ENCODE results near the gene UNK. TPM values are rescaled to one million over a fixed set of nuclear protein-coding genes. Genes with fewer than 3 reads are reported as not detected.
"Not testable (repeated sequence)": the region's sequence is repeated elsewhere in the genome, so short reads cannot be mapped to it uniquely, and the experiment has no call there.

The UNK gene
- total and polyA plus RNA-seq, 9 of the 15 experiments (the other 6 are each of a cell fraction or from before 2014, with no cell fraction given) = 12.8 to 38.6 (median 24.8) TPM

GRCh38 chr17:75865404-75866188, 81.0 kb downstream of the UNK start:
- CTCF ChIA-PET (ENCODE audit: low intra/inter-chr PET ratio); BruUV-seq (replicated peaks); H3K36me3 ChIP-seq (ENCODE audit: control insufficient read depth, insufficient read depth, low read length); H3K9me3 ChIP-seq (replicated peaks; ENCODE audit: control insufficient read depth, insufficient read depth, low read depth, low read length); H3K79me2 ChIP-seq (ENCODE audit: control insufficient read depth, insufficient read depth, low read length); H3K27me3 ChIP-seq (ENCODE audit: control insufficient read depth in 2 of 2, insufficient read depth in 2 of 2, low read length in 2 of 2); FAIRE-seq; in situ Hi-C loops (cut with MboI); intact Hi-C loops (cut with micrococcal nuclease); H3K9me1 ChIP-seq (ENCODE audit: control insufficient read depth, insufficient read depth, low read length); H3K4me3 ChIP-seq; H4K20me1 ChIP-seq (replicated peaks; ENCODE audit: control insufficient read depth, insufficient read depth, low read length): not testable (repeated sequence)
- H2AFZ ChIP-seq (ENCODE audit: low read depth, low read length) = peak overlapping the region; percentile 90
- peak overlapping the region; percentile 26 to 70; a peak in 2 of 4 replicates for H3K9ac ChIP-seq (ENCODE audit: insufficient read depth in 1 of 2, low read depth in 2 of 2, low read length in 2 of 2)
- 0 out of 2 replicates have a peak overlapping the region, but pooled peaks have one; percentile 27 for H3K4me2 ChIP-seq (ENCODE audit: insufficient read depth, low read length)
- WGBS (ENCODE audit: insufficient coverage, low coverage, missing lambda C conversion rate) = 45% methylated on average over 10 of the region's 17 CpGs
- POLR2A ChIA-PET = interaction anchor here (1.3 to 1.4 kb wide), 3 partner anchors 10 to 91 kb away, joined by 6 to 9 read pairs (median 9); partner anchors contain the start of gene WBP2
- TF ChIP-seq ZNF384 (IDR thresholded peaks at IDR 0.05; ENCODE audit: low read depth, low read length) = peak; percentile 65
- TF ChIP-seq NFIC (IDR thresholded peaks at IDR 0.05) = peak; percentile 35; the same call in 1 of the 2 replicates
- H3K27ac ChIP-seq (ENCODE audit: extremely low read depth, low read depth, low read length) = peak overlapping the region; percentile 57; the same call in 2 of the 3 replicates
- DNase-seq (ENCODE audit: extremely low read depth in 1 of 4, low spot score in 3 of 4) = peak in 1 of 4 experiments; percentile 6
- H3K4me1 ChIP-seq (replicated peaks in 1 of 2; ENCODE audit: control insufficient read depth in 2 of 2, insufficient read depth in 2 of 2, low read length in 2 of 2) = peaks cover 16 to 35% of the 10 kb centered on the region in 2 experiments
- ATAC-seq = 0 out of 3 replicates have a peak, but pooled peaks have one; percentile 6

DNA sequence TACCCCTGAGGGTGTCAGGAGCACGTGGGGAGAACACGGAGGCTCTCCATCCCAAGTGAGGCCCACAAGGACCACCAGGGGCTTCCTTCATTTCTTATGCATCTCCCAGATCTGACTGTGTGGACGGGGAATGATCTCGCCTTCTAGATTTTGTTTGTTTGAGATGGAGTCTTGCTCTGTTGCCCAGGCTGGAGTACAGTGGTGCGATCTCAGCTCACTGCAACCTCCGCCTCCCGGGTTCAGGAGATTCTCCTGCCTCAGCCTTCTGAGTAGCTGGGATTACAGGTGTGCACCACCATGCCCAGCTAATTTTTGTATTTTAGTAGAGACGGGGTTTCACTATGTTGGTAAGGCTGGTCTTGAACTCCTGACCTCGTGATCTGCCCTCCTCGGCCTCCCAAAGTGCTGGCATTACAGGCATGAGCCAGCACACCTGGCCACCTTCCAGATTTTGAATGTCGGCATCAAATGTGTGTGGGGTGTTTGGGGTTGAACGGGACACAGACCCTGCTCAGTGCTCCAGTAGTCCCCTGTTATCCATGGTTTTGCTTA, 84.2 kb downstream of the UNK start:
- H3K27ac ChIP-seq (ENCODE audit: extremely low read depth, low read depth, low read length); BruUV-seq (replicated peaks); H3K4me2 ChIP-seq (ENCODE audit: insufficient read depth, low read length); ATAC-seq; H3K9me1 ChIP-seq (ENCODE audit: control insufficient read depth, insufficient read depth, low read length); FAIRE-seq; H3K36me3 ChIP-seq (ENCODE audit: control insufficient read depth, insufficient read depth, low read length); H3K9me3 ChIP-seq (replicated peaks; ENCODE audit: control insufficient read depth, insufficient read depth, low read depth, low read length); H3K4me3 ChIP-seq; in situ Hi-C loops (cut with MboI); H3K27me3 ChIP-seq (ENCODE audit: control insufficient read depth in 2 of 2, insufficient read depth in 2 of 2, low read length in 2 of 2); CTCF ChIA-PET (ENCODE audit: low intra/inter-chr PET ratio); H3K79me2 ChIP-seq (ENCODE audit: control insufficient read depth, insufficient read depth, low read length); intact Hi-C loops (cut with micrococcal nuclease); H4K20me1 ChIP-seq (replicated peaks; ENCODE audit: control insufficient read depth, insufficient read depth, low read length): not testable (repeated sequence)
- peak overlapping the region in 1 of 2 experiments; percentile 82; a peak in 1 of 4 replicates for H3K9ac ChIP-seq (ENCODE audit: insufficient read depth in 1 of 2, low read depth in 2 of 2, low read length in 2 of 2)
- WGBS (ENCODE audit: insufficient coverage, low coverage, missing lambda C conversion rate) = 76% methylated on average over 10 of the region's 12 CpGs
- 0 out of 2 replicates have a peak overlapping the region, but pooled peaks have one; percentile 66 for H2AFZ ChIP-seq (ENCODE audit: low read depth, low read length)
- peaks cover 22 to 38% of the 10 kb centered on the region in 2 experiments for H3K4me1 ChIP-seq (replicated peaks in 1 of 2; ENCODE audit: control insufficient read depth in 2 of 2, insufficient read depth in 2 of 2, low read length in 2 of 2)
- 0 out of 2 replicates have a peak, but pooled peaks have one; percentile 8 for TF ChIP-seq NFIC (IDR thresholded peaks at IDR 0.05)
- peak; percentile 47; the same call in 1 of the 2 replicates for TF ChIP-seq ZNF121 (CRISPR knock-in tag; conservative IDR thresholded peaks at IDR 0.05)
- DNase-seq (ENCODE audit: extremely low read depth in 1 of 4, low spot score in 3 of 4) = peak in 1 of 4 experiments; percentile 2
- POLR2A ChIA-PET = interaction anchor here (1.1 to 15.8 kb wide), 4 partner anchors 10 to 92 kb away, joined by 4 to 169 read pairs (median 6); partner anchors contain the start of gene TRIM65
